Type B pancreatic cell (in vitro differentiated cells): Measurements from ENCODE around the gene SLC35D1. TPM values are rescaled to one million over a fixed set of nuclear protein-coding genes. Genes with fewer than 3 reads are reported as not detected.
"Not testable (repeated sequence)": the region's sequence is repeated elsewhere in the genome, so short reads cannot be mapped to it uniquely, and the experiment has no call there.

Experiments
- DNase-seq: peaks from one replicate; pipeline ENCODE4 v3.0.0; 2021; ENCODE audit warnings: mixed read lengths; ENCODE audit not compliant: unreplicated experiment; ENCODE audit errors: extremely low spot score
- H3K27ac Mint-ChIP-seq: 2 replicates; pipeline ENCODE4 v1.8.0; 2021; ENCODE audit warnings: mild to moderate bottlenecking, mixed read lengths
- H3K27me3 Mint-ChIP-seq: 2 replicates; pipeline ENCODE4 v1.8.0; 2021; ENCODE audit warnings: mixed read lengths
- H3K36me3 Mint-ChIP-seq: 2 replicates; pipeline ENCODE4 v1.8.0; 2021; ENCODE audit warnings: mixed read lengths
- H3K4me1 Mint-ChIP-seq: one replicate; pipeline ENCODE4 v1.8.0; 2021; ENCODE audit warnings: mixed read lengths; ENCODE audit not compliant: unreplicated experiment
- H3K4me3 Mint-ChIP-seq: 2 replicates; pipeline ENCODE4 v1.8.0; 2021; ENCODE audit warnings: mild to moderate bottlenecking, mixed read lengths
- H3K9me3 Mint-ChIP-seq: 2 replicates; pipeline ENCODE4 v1.8.0; 2021; ENCODE audit warnings: mixed read lengths
- CTCF ChIP-seq: fragments of 200-600 bp; sonication (generic); conservative IDR thresholded peaks from 2 replicates; pipeline ENCODE4 v1.5.0; 2021; ENCODE audit warnings: antibody characterized with exemption, mild to moderate bottlenecking
- total RNA-seq: library from RNA; stranded (reverse); gene quantifications from 2 replicates; pipeline ENCODE4 v1.2.1, GENCODE V29; 2021; ENCODE audit warnings: low replicate concordance

SLC35D1 gene
- total RNA-seq, 1 donor from 2014 or later: 13.0 TPM

DNA sequence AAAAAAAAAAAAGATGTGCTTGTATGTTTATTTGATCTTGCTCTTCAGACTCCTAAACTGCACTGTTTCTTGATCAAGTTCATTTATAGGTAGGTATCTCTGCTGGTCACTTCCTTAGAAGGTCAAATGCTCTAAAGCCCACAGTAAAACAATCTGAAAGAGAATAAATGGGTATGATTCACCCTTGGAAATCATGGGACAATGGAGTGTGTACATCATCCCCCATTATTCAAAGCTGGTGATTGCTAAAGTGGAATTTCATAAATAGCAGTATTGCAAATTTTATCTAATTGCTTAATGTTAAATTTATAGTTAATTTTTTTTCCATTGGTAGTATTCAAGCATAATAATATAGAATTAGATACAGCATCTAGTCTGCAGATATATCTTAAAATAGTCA, 75.7 kb downstream of the SLC35D1 start:
- H3K27ac Mint-ChIP-seq: no peak overlapping the region
- no peak overlapping the region for H3K4me3 Mint-ChIP-seq
- TF ChIP-seq CTCF: no peak
- H3K9me3 Mint-ChIP-seq: no peaks in the 10 kb centered on the region
- no peak for DNase-seq
- peaks cover 7% of the 10 kb centered on the region for H3K36me3 Mint-ChIP-seq
- no peaks in the 10 kb centered on the region for H3K4me1 Mint-ChIP-seq
- no peaks in the 10 kb centered on the region for H3K27me3 Mint-ChIP-seq

- no peak overlapping the region for H3K27ac Mint-ChIP-seq
- H3K4me1 Mint-ChIP-seq: no peaks in the 10 kb centered on the region
- H3K9me3 Mint-ChIP-seq: peaks cover 8% of the 10 kb centered on the region
- no peak for TF ChIP-seq CTCF
- H3K4me3 Mint-ChIP-seq: no peak overlapping the region
- DNase-seq: no peak
- peaks cover 41% of the 10 kb centered on the region for H3K36me3 Mint-ChIP-seq
- no peaks in the 10 kb centered on the region for H3K27me3 Mint-ChIP-seq
Measured at GRCh38 chr1:66968574-66968973, 85.4 kb downstream of the SLC35D1 start.

- peaks cover 47% of the 10 kb centered on the region for H3K36me3 Mint-ChIP-seq
- DNase-seq, H3K27me3 Mint-ChIP-seq, H3K4me1 Mint-ChIP-seq, H3K9me3 Mint-ChIP-seq, H3K27ac Mint-ChIP-seq, H3K4me3 Mint-ChIP-seq: not testable (repeated sequence)
Measured at GRCh38 chr1:66966188-66966873, 87.6 kb downstream of the SLC35D1 start.

DNA sequence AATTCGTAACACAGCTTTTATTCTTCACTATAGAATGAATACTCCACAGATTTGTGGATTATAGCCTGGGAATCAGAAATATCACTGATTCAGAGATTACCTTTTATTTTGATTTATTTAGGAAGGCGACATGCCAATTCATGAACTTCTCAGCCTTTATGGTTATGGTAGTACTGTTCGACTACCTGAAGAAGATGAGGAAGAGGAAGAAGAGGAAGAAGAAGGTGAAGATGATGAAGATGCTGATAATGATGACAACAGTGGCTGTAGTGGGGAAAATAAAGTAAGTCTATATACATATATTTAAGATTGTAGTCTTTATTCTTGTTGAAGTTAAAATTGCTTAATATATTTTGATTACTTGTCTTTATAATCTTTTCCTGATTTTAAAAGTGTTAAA, 96.0 kb downstream of the SLC35D1 start:
- no peak for TF ChIP-seq CTCF
- DNase-seq: no peak
- Mint-ChIP-seq H3K27me3 (no peaks in the 10 kb centered on the region), H3K36me3 (peaks cover 28% of the 10 kb centered on the region), H3K9me3 (no peaks in the 10 kb centered on the region), H3K4me1 (no peaks in the 10 kb centered on the region), H3K4me3 (no peak overlapping the region), H3K27ac (no peak overlapping the region)

DNA sequence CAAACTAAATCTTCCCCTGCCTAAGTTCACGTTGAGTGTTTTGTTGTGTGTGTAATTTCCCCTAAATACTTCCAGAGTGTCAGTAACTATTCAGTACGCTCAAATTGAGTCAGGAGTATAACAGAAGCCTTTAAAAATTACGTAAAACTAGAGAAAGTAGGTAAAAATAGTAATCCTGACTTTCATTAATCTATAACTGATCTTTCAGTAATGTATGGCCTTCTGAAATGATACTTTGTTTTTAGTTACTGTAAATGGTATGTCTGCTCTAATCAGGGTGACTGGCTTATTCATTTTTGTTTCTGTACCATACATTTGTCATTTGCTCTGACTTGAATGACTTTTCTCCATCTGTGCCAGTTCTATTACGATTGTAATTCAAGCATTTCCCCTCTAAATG, 99.7 kb downstream of the SLC35D1 start:
- Mint-ChIP-seq H3K4me1 (no peaks in the 10 kb centered on the region), H3K27ac (no peak overlapping the region), H3K27me3 (no peaks in the 10 kb centered on the region), H3K36me3 (peaks cover 18% of the 10 kb centered on the region), H3K4me3 (no peak overlapping the region), H3K9me3 (no peaks in the 10 kb centered on the region)
- DNase-seq: no peak
- TF ChIP-seq CTCF: no peak

DNA sequence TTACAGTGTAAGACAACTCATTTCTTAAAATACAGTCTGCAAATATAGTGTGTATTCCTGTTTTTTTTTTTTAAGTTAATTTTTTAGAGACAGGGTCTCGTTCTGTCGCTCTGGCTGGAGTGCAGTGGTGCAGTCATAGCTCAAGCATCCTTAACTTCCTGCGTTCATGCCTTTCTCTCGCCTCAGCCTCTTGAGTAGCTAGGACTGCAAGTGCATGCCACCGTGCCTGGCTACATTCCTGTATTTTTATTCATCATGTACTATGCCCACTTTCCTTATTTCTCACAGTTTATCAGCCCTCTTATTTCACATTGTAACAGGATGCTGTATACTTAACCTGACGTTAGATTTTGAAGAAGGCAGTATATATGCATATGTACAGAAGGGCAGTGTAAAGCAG, 102.4 kb downstream of the SLC35D1 start:
- TF ChIP-seq CTCF: no peak
- DNase-seq: no peak
- no peaks in the 10 kb centered on the region for H3K27me3 Mint-ChIP-seq
- no peak overlapping the region for H3K27ac Mint-ChIP-seq
- peaks cover 19% of the 10 kb centered on the region for H3K36me3 Mint-ChIP-seq
- H3K4me3 Mint-ChIP-seq: no peak overlapping the region
- H3K4me1 Mint-ChIP-seq: no peaks in the 10 kb centered on the region
- no peaks in the 10 kb centered on the region for H3K9me3 Mint-ChIP-seq

Other genes starting within 250 kb of the SLC35D1 start
- 7.6 and 20.1 TPM in 2 replicates for gene DNAI4, start 129.3 kb downstream of the SLC35D1 start, total RNA-seq
- gene MIER1, start 129.2 kb downstream of the SLC35D1 start, total RNA-seq: 25.6 and 27.8 TPM in 2 replicates
- gene C1orf141, start 80.8 kb upstream of the SLC35D1 start, total RNA-seq: not detected in 2 replicates
- 0.14 TPM in 1 of 2 replicates, not detected in the other for gene IL23R, start 112.3 kb upstream of the SLC35D1 start, total RNA-seq